ENCODE results near the gene BPIFA1.

DNA sequence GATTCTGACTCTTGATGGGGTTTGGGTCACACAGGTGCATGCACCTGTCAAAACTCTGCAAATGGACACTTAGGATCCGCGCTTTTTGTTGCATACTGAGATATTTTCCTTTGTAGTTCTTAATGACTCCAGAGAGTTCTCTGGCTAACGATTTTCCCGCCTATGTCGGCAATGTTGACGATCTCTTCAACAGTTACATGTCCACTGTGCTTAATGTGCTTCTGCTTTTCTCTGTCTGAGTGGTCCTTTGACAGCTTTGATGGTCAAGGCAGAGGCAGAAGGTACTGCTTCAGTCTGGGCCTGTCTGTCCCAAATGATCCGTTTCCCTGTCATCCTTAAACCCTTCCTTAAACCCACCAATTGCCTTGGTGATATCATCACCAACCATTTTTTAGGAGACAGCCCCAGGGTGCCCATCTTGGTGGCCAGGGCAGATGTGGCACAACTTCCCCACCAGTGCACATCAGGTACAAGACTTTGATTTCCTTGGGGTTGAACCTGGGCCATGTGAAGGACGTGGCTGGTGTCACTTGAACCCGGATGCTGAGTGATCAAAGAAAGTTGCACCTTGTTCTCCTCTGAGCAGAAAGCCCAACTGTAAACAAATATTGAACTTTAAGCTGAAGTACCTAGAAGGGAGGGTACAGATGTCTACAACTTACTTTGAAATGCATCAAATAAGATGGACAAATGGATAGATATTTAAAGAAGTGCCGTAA, 36.5 kb downstream of the BPIFA1 start:
- TF ChIP-seq FOXJ3 (CRISPR knock-in tag; IDR thresholded peaks at IDR 0.05) (no peak), GTF2A2 (tag; IDR thresholded peaks at IDR 0.05) (no peak), KLF1 (tag; IDR thresholded peaks at IDR 0.05) (no peak), TEAD4 (IDR thresholded peaks at IDR 0.05; ENCODE audit: low read length) (no peak), TEAD4 (CRISPR knock-in tag; IDR thresholded peaks at IDR 0.05; ENCODE audit: borderline replicate concordance) (no peak), LEF1 (IDR thresholded peaks at IDR 0.05) (no peak), SMARCA4 (IDR thresholded peaks at IDR 0.05) (no peak), CTCF (IDR thresholded peaks at IDR 0.05 in 2 of 3, conservative IDR thresholded peaks at IDR 0.05 in 1 of 3; ENCODE audit: insufficient read depth in 2 of 3, low read depth in 1 of 3, low read length in 3 of 3) (no peak), USF1 (CRISPR knock-in tag; IDR thresholded peaks at IDR 0.05) (no peak), MED1 (CRISPR knock-in tag; IDR thresholded peaks at IDR 0.05; ENCODE audit: borderline replicate concordance) (no peak), RBBP5 (IDR thresholded peaks at IDR 0.05; ENCODE audit: borderline replicate concordance, insufficient read depth, low read length, poor library complexity, severe bottlenecking) (no peak), ELF4 (CRISPR knock-in tag; IDR thresholded peaks at IDR 0.05) (no peak), ATF7 (IDR thresholded peaks at IDR 0.05) (no peak), NFYB (IDR thresholded peaks at IDR 0.05; ENCODE audit: extremely low read depth, insufficient read length) (no peak)

Measured in K562 (cell line).